ENCODE measurements around the gene PRELID3B. TPM values are rescaled to one million over a fixed set of nuclear protein-coding genes. Genes with fewer than 3 reads are reported as not detected.

Gene PRELID3B
- total RNA-seq, 1 experiment from 2014 or later, result 83.4 TPM

DNA sequence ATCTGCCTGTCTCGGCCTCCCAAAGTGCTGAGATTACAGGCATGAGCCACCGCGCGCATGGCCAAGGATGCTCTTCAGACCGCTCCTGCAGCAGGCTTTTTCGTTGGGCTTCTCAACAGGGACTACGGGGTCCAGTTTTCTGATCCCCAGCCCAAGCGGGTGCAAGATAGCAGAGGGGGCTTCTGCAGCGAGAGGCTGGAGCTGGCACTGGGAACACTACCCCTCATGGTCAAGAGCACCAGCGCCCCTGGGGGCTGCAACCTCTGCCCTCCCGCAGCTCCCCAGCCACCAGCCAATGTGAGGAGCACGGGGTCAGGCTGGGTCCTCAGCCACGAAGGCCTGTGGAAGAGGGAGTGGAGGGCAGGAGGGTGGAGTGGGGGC is 41.5 kb downstream of the PRELID3B start:
- H3K36me3 ChIP-seq (ENCODE audit: insufficient read depth, low read length, poor library complexity, severe bottlenecking), result peaks cover 2% of the 10 kb centered on the region
- ChIA-PET CTCF (no interaction called here), POLR2A (ENCODE audit: low non-redundant PET) (interaction anchor here (0.6 kb wide), 1 partner anchor 1778 kb away, joined by 3 read pairs; no protein-coding TSS in a partner anchor)
- no peak overlapping the region for H3K4me3 ChIP-seq (ENCODE audit: low read depth, low read length, poor library complexity, severe bottlenecking)
- H3K9me3 ChIP-seq (ENCODE audit: low read depth, low read length, poor library complexity, severe bottlenecking), result no peaks in the 10 kb centered on the region
- no peaks in the 10 kb centered on the region for H3K27me3 ChIP-seq (replicated peaks; ENCODE audit: insufficient read depth, low read depth, low read length, poor library complexity)
- TF ChIP-seq, protein P1, sequence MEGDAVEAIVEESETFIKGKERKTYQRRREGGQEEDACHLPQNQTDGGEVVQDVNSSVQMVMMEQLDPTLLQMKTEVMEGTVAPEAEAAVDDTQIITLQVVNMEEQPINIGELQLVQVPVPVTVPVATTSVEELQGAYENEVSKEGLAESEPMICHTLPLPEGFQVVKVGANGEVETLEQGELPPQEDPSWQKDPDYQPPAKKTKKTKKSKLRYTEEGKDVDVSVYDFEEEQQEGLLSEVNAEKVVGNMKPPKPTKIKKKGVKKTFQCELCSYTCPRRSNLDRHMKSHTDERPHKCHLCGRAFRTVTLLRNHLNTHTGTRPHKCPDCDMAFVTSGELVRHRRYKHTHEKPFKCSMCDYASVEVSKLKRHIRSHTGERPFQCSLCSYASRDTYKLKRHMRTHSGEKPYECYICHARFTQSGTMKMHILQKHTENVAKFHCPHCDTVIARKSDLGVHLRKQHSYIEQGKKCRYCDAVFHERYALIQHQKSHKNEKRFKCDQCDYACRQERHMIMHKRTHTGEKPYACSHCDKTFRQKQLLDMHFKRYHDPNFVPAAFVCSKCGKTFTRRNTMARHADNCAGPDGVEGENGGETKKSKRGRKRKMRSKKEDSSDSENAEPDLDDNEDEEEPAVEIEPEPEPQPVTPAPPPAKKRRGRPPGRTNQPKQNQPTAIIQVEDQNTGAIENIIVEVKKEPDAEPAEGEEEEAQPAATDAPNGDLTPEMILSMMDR (conservative IDR thresholded peaks at IDR 0.05; ENCODE audit: low read depth, low read length), result no peak
- no peak for TF ChIP-seq EZH2 (IDR thresholded peaks at IDR 0.05; ENCODE audit: borderline replicate concordance, low read depth, low read length, poor library complexity, severe bottlenecking)
- DNase-seq (ENCODE audit: low spot score), result no peak
- BruUV-seq (replicated peaks), result no TSS peak
- peaks cover 8% of the 10 kb centered on the region for H3K4me1 ChIP-seq (ENCODE audit: insufficient read depth, low read length, poor library complexity, severe bottlenecking)
- H3K27ac ChIP-seq (ENCODE audit: low read depth, low read length, poor library complexity, severe bottlenecking), result no peak overlapping the region
- intact Hi-C loops (cut with micrococcal nuclease; ENCODE audit: unreplicated experiment), result no loop called here

DNA sequence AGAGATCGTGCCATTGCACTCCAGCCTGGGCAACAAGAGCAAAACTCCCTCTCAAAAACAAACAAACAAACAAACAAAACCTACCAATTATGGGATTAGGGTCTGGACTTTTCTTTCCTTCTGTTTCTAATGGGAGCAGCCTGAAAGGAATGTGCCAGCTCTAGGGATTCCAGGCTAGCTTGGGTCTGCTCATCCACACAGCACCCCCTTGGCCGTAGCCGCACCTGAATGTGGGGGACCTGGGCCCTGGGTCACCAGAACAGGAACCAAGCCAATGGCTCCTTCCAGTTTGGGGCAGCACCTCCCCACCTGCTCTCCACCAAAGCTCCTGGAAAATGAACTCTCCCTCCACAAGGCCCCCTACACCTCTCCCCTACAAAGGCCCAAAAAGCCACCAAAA is 42.3 kb downstream of the PRELID3B start:
- DNase-seq (ENCODE audit: low spot score), result no peak
- Histone ChIP-seq H3K4me1 (ENCODE audit: insufficient read depth, low read length, poor library complexity, severe bottlenecking) (peaks cover 6% of the 10 kb centered on the region), H3K27me3 (replicated peaks; ENCODE audit: insufficient read depth, low read depth, low read length, poor library complexity) (no peaks in the 10 kb centered on the region), H3K27ac (ENCODE audit: low read depth, low read length, poor library complexity, severe bottlenecking) (no peak overlapping the region), H3K9me3 (ENCODE audit: low read depth, low read length, poor library complexity, severe bottlenecking) (no peaks in the 10 kb centered on the region), H3K4me3 (ENCODE audit: low read depth, low read length, poor library complexity, severe bottlenecking) (no peak overlapping the region), H3K36me3 (ENCODE audit: insufficient read depth, low read length, poor library complexity, severe bottlenecking) (peaks cover 10% of the 10 kb centered on the region)
- TF ChIP-seq, protein P1 (conservative IDR thresholded peaks at IDR 0.05; ENCODE audit: low read depth, low read length), result no peak
- no peak for TF ChIP-seq EZH2 (IDR thresholded peaks at IDR 0.05; ENCODE audit: borderline replicate concordance, low read depth, low read length, poor library complexity, severe bottlenecking)
- intact Hi-C loops (cut with micrococcal nuclease; ENCODE audit: unreplicated experiment), result no loop called here
- BruUV-seq (replicated peaks), result no TSS peak
- ChIA-PET CTCF (no interaction called here), POLR2A (ENCODE audit: low non-redundant PET) (interaction anchor here (0.6 kb wide), 1 partner anchor 1779 kb away, joined by 3 read pairs; no protein-coding TSS in a partner anchor)

DNA sequence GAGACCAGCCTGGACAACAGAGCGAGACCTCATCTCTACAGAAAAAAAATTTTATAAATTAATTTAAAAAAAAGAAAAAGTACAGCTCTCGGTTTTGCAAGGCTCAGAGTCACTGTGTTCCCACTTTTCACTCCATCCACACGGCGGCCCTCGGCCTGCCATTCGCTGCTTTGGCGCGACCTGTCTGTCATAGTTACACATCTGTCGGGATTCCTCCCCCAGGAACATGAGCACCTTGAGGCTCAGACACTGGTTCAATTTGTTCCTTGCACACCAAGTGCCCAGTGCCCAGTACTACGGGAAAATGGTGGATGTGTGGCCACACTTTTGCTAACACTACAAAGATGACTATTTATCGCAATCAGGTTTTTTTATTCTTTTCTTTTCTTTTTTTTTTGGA is 43.9 kb downstream of the PRELID3B start:
- H3K9me3 ChIP-seq (ENCODE audit: low read depth, low read length, poor library complexity, severe bottlenecking), result no peaks in the 10 kb centered on the region
- TF ChIP-seq, protein P1 (conservative IDR thresholded peaks at IDR 0.05; ENCODE audit: low read depth, low read length), result no peak
- no peak for TF ChIP-seq EZH2 (IDR thresholded peaks at IDR 0.05; ENCODE audit: borderline replicate concordance, low read depth, low read length, poor library complexity, severe bottlenecking)
- no TSS peak for BruUV-seq (replicated peaks)
- no peak overlapping the region for H3K27ac ChIP-seq (ENCODE audit: low read depth, low read length, poor library complexity, severe bottlenecking)
- ChIA-PET POLR2A (ENCODE audit: low non-redundant PET) (no interaction called here), CTCF (no interaction called here)
- no peak overlapping the region for H3K4me3 ChIP-seq (ENCODE audit: low read depth, low read length, poor library complexity, severe bottlenecking)
- intact Hi-C loops (cut with micrococcal nuclease; ENCODE audit: unreplicated experiment), result no loop called here
- H3K4me1 ChIP-seq (ENCODE audit: insufficient read depth, low read length, poor library complexity, severe bottlenecking), result no peaks in the 10 kb centered on the region
- DNase-seq (ENCODE audit: low spot score), result no peak
- no peaks in the 10 kb centered on the region for H3K27me3 ChIP-seq (replicated peaks; ENCODE audit: insufficient read depth, low read depth, low read length, poor library complexity)
- peaks cover 24% of the 10 kb centered on the region for H3K36me3 ChIP-seq (ENCODE audit: insufficient read depth, low read length, poor library complexity, severe bottlenecking)
